Measurements from ENCODE around the gene NRXN3. TPM values are rescaled to one million over a fixed set of nuclear protein-coding genes. Genes with fewer than 3 reads are reported as not detected.

NRXN3 gene
- total RNA-seq, 2 experiments from 2014 or later, result not detected

DNA sequence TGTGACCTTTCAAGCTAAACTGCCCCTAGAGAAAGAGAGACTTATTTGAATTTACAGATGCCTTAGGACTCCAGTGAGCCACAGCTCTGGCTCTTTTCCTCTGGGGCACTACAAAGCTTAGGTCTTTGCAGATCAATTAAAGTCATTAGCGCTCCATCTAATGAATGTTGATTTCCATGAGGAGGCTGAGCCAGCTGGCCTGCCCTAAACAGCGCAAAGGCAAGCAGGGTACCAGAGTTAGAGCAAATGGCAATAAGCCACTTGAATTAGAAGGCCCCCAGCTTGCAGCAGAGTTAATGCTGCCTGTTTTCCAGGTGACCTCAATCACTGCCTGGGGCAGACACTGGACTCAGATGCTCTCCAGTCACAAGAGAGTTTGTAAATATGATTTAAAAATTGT lies 1345.8 kb downstream of the NRXN3 start:
- Histone ChIP-seq H3K36me3 (ENCODE audit: insufficient read depth, low read length) (no peaks in the 10 kb centered on the region), H3K9me3 (ENCODE audit: low read length) (no peaks in the 10 kb centered on the region), H3K4me1 (ENCODE audit: insufficient read depth, low read length, poor library complexity, severe bottlenecking) (no peaks in the 10 kb centered on the region), H3K9me2 (ENCODE audit: insufficient read depth, low read length) (no peaks in the 10 kb centered on the region), H4K20me1 (ENCODE audit: insufficient read depth, low read length) (no peaks in the 10 kb centered on the region), H3K27ac (ENCODE audit: low read depth, low read length, poor library complexity, severe bottlenecking) (no peak overlapping the region), H3K79me2 (ENCODE audit: insufficient read depth, low read depth, low read length) (no peaks in the 10 kb centered on the region), H2AFZ (ENCODE audit: low read length) (no peak overlapping the region), H3K4me2 (ENCODE audit: low read length) (no peak overlapping the region), H3K4me3 (ENCODE audit: low read depth, low read length, poor library complexity, severe bottlenecking) (no peak overlapping the region)
- no peak for TF ChIP-seq EZH2phosphoT487 (IDR thresholded peaks at IDR 0.05; ENCODE audit: borderline replicate concordance, low read depth, low read length)
- TF ChIP-seq, protein P1, sequence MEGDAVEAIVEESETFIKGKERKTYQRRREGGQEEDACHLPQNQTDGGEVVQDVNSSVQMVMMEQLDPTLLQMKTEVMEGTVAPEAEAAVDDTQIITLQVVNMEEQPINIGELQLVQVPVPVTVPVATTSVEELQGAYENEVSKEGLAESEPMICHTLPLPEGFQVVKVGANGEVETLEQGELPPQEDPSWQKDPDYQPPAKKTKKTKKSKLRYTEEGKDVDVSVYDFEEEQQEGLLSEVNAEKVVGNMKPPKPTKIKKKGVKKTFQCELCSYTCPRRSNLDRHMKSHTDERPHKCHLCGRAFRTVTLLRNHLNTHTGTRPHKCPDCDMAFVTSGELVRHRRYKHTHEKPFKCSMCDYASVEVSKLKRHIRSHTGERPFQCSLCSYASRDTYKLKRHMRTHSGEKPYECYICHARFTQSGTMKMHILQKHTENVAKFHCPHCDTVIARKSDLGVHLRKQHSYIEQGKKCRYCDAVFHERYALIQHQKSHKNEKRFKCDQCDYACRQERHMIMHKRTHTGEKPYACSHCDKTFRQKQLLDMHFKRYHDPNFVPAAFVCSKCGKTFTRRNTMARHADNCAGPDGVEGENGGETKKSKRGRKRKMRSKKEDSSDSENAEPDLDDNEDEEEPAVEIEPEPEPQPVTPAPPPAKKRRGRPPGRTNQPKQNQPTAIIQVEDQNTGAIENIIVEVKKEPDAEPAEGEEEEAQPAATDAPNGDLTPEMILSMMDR (conservative IDR thresholded peaks at IDR 0.05; ENCODE audit: low read length), result no peak
- POLR2A ChIA-PET, result no interaction called here
- no TSS peak for BruUV-seq (replicated peaks)
- CTCF ChIA-PET (ENCODE audit: unreplicated experiment), result no interaction called here
- no peak for DNase-seq (ENCODE audit: low spot score)
- intact Hi-C loops (cut with micrococcal nuclease; ENCODE audit: unreplicated experiment), result no loop called here

DNA sequence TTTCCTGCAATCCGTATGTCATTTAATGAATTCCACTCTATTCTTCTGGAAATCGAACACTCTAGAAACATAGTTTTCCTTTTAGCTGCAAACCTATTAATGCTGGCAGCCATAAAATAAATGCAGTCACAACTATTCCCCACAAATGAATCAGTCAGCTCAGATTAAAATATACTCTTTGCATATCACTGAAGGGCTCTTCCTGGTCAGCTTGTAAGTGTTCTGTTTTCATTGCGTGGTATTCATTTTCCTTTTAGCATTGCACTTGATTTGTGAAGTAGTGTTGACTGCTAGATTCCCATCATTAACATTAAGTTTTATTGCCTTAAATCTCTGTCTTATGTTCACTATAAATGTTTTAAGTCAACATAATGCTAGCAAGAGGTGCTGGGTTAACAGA lies 1355.2 kb downstream of the NRXN3 start:
- Histone ChIP-seq H3K27ac (ENCODE audit: low read depth, low read length, poor library complexity, severe bottlenecking) (no peak overlapping the region), H3K4me2 (ENCODE audit: low read length) (no peak overlapping the region), H3K79me2 (ENCODE audit: insufficient read depth, low read depth, low read length) (no peaks in the 10 kb centered on the region), H3K4me1 (ENCODE audit: insufficient read depth, low read length, poor library complexity, severe bottlenecking) (no peaks in the 10 kb centered on the region), H3K4me3 (ENCODE audit: low read depth, low read length, poor library complexity, severe bottlenecking) (no peak overlapping the region), H3K36me3 (ENCODE audit: insufficient read depth, low read length) (no peaks in the 10 kb centered on the region), H3K9me2 (ENCODE audit: insufficient read depth, low read length) (no peaks in the 10 kb centered on the region), H2AFZ (ENCODE audit: low read length) (no peak overlapping the region), H3K9me3 (ENCODE audit: low read length) (no peaks in the 10 kb centered on the region), H4K20me1 (ENCODE audit: insufficient read depth, low read length) (no peaks in the 10 kb centered on the region)
- CTCF ChIA-PET (ENCODE audit: unreplicated experiment), result no interaction called here
- no TSS peak for BruUV-seq (replicated peaks)
- intact Hi-C loops (cut with micrococcal nuclease; ENCODE audit: unreplicated experiment), result no loop called here
- no peak for DNase-seq (ENCODE audit: low spot score)
- TF ChIP-seq, protein P1 (conservative IDR thresholded peaks at IDR 0.05; ENCODE audit: low read length), result no peak
- TF ChIP-seq EZH2phosphoT487 (IDR thresholded peaks at IDR 0.05; ENCODE audit: borderline replicate concordance, low read depth, low read length), result no peak
- POLR2A ChIA-PET, result interaction anchor here (0.6 kb wide), 1 partner anchor 224 kb away, joined by 3 read pairs; no protein-coding TSS in a partner anchor

DNA sequence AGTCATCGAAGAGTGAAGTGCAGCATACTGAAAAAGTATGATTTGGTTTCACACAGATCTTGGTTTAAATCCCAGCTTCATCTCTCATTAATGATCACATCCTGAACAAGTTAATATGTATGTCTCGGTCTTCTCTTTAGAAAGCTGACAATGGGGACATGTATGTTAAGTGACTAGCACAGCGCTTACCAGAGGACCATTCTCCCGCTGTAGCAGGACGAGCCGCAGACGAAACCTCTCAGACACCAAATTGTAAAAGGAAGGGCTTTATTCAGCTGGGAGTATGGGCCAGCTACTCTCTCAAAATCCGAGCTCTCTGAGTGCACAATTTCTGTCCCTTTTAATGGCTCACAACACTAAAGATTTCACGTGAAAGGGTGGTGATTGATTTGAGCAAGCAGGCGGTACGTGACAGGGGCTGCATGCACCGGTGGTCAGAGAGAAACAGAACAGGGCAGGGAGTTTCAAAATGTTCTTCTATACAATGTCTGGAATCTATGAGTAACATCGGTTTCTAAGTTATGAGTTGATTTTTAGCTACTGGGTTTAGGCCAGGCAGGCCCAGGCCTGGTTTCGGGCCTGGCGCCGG lies 1358.7 kb downstream of the NRXN3 start:
- Histone ChIP-seq H3K9me2 (ENCODE audit: insufficient read depth, low read length) (no peaks in the 10 kb centered on the region), H3K4me1 (ENCODE audit: insufficient read depth, low read length, poor library complexity, severe bottlenecking) (no peaks in the 10 kb centered on the region), H2AFZ (ENCODE audit: low read length) (no peak overlapping the region), H4K20me1 (ENCODE audit: insufficient read depth, low read length) (no peaks in the 10 kb centered on the region), H3K79me2 (ENCODE audit: insufficient read depth, low read depth, low read length) (no peaks in the 10 kb centered on the region), H3K4me3 (ENCODE audit: low read depth, low read length, poor library complexity, severe bottlenecking) (no peak overlapping the region), H3K9me3 (ENCODE audit: low read length) (no peaks in the 10 kb centered on the region), H3K36me3 (ENCODE audit: insufficient read depth, low read length) (no peaks in the 10 kb centered on the region), H3K27ac (ENCODE audit: low read depth, low read length, poor library complexity, severe bottlenecking) (no peak overlapping the region), H3K4me2 (ENCODE audit: low read length) (no peak overlapping the region)
- ChIA-PET POLR2A (no interaction called here), CTCF (ENCODE audit: unreplicated experiment) (no interaction called here)
- DNase-seq (ENCODE audit: low spot score), result no peak
- TF ChIP-seq, protein P1 (conservative IDR thresholded peaks at IDR 0.05; ENCODE audit: low read length), result no peak
- TF ChIP-seq EZH2phosphoT487 (IDR thresholded peaks at IDR 0.05; ENCODE audit: borderline replicate concordance, low read depth, low read length), result no peak
- BruUV-seq (replicated peaks), result no TSS peak
- intact Hi-C loops (cut with micrococcal nuclease; ENCODE audit: unreplicated experiment), result no loop called here
